Cardiac septum (tissue), 1 donor: Measurements from ENCODE around the gene CD9. TPM values are rescaled to one million over a fixed set of nuclear protein-coding genes. Genes with fewer than 3 reads are reported as not detected.
"Not testable (repeated sequence)": the region's sequence is repeated elsewhere in the genome, so short reads cannot be mapped to it uniquely, and the experiment has no call there.

ENCODE experiments used
- DNase-seq: peaks from one replicate; pipeline ENCODE4 v3.0.0-alpha.2; 2020; ENCODE audit warnings: low spot score
- intact Hi-C: fragments of 100-400 bp; cut with DNase I; formaldehyde crosslinking; loops from one replicate; pipeline ENCODE4 v1.14.0; 2022
- total RNA-seq: library from RNA; stranded (reverse); fragmentation: NEBNext Ultra II Directional; extraction: Animal tissue kit (Norgen Biotek cat#: 25700); gene quantifications from one replicate; pipeline ENCODE4 v1.2.1, GENCODE V29; 2021
- donor health status: DM: no; HTN: no; CAD: no.

CD9 gene
- total RNA-seq, 1 donor from 2014 or later, result 70.2 TPM

- DNase-seq, result no peak
- intact Hi-C loops, result no loop called here
These were observed 21.0 kb upstream of the CD9 start for GRCh38 chr12:6178981-6179761.

- intact Hi-C loops, result no loop called here
- no peak for DNase-seq
These were observed 19.7 kb upstream of the CD9 start for GRCh38 chr12:6180268-6181051.

GRCh38 chr12:6181166-6181565 lies 19.0 kb upstream of the CD9 start:
- intact Hi-C loops, result no loop called here
- no peak for DNase-seq

- intact Hi-C loops, result no loop called here
- no peak for DNase-seq
These were observed 18.5 kb upstream of the CD9 start for GRCh38 chr12:6181583-6182278.

GRCh38 chr12:6182279-6182898 lies 17.8 kb upstream of the CD9 start:
- DNase-seq, result no peak
- intact Hi-C loops, result no loop called here

GRCh38 chr12:6183689-6184428 lies 16.3 kb upstream of the CD9 start:
- intact Hi-C loops, result no loop called here
- DNase-seq, result no peak

GRCh38 chr12:6185961-6186827 lies 14.0 kb upstream of the CD9 start:
- intact Hi-C loops, result no loop called here
- no peak for DNase-seq

GRCh38 chr12:6187948-6188793 lies 12.0 kb upstream of the CD9 start:
- no peak for DNase-seq
- intact Hi-C loops, result no loop called here

- intact Hi-C loops, result no loop called here
These were observed 11.2 kb upstream of the CD9 start for GRCh38 chr12:6189028-6189427.

GRCh38 chr12:6189952-6190598 lies 10.1 kb upstream of the CD9 start:
- DNase-seq, result not testable (repeated sequence)
- intact Hi-C loops, result loop anchor here (10.0 kb wide), 1 partner anchor 125 kb away; no protein-coding TSS in a partner anchor

More at GRCh38 chr12:6189028-6189427, 11.2 kb upstream of the CD9 start:
- no peak for DNase-seq

GRCh38 chr12:6190767-6191530 lies 9.3 kb upstream of the CD9 start:
- intact Hi-C loops, result loop anchor here (10.0 kb wide), 1 partner anchor 126 kb away; no protein-coding TSS in a partner anchor
- not testable (repeated sequence) for DNase-seq

GRCh38 chr12:6192604-6193380 lies 7.4 kb upstream of the CD9 start:
- no peak for DNase-seq
- intact Hi-C loops, result loop anchor here (10.0 kb wide), 1 partner anchor 128 kb away; no protein-coding TSS in a partner anchor

GRCh38 chr12:6193853-6194815 lies 6.1 kb upstream of the CD9 start:
- no peak for DNase-seq
- intact Hi-C loops, result loop anchor here (10.0 kb wide), 1 partner anchor 129 kb away; no protein-coding TSS in a partner anchor
